ENCODE measurements around the gene ASMTL. TPM values are rescaled to one million over a fixed set of nuclear protein-coding genes. Genes with fewer than 3 reads are reported as not detected.

The ASMTL gene
- total and polyA plus RNA-seq, 2 experiments from 2014 or later: 53.7 to 61.2 TPM

DNA sequence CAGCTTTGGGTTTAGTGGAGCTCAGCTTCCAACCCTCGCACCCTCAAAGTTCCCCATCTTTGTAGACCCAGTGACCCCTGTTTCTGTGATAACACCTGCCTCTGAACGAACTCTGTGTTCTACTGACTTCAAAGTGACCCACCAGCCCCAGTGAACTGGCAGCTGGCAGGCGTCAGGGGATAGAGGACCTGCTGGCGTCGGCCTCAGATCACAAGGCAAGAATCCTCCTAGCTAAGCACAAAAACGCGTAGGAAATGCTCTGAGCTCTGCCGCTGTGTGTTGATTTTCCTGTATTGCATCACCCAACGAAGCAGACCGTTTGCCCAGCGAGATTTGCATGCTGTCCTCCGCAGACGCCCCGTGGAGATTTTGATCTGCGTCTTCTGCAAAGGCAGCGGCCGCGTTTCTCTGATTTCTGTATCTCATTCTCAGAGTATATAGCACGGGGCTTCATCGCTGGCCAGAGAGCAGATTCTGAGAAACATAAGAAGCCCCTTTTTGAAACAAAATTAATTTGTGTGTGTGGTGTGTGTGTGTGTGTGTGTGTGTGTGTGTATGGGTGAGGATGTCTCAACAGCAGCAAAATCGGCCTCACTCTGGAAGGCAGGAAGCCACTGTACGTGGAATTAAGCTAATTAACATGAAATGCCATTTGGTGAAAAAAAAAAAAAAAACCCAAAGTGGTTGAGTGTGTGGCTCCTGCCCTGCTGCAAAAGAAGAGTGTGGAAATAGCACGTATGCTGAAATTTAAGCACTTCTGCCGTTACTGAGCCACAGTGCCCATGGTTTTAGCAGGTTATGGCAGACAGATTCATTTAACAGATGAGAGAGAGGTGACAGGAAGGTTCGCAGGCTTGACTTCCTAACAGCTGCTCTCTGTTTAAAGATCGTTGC, 29.2 kb upstream of the ASMTL start:
- H3K4me3 ChIP-seq: peak overlapping the region; percentile 12
- peak overlapping the region; percentile 84 for H3K27ac ChIP-seq (ENCODE audit: low read depth)
- H4K20me1 ChIP-seq (replicated peaks; ENCODE audit: insufficient read depth): no peaks in the 10 kb centered on the region
- peak overlapping the region; percentile 41; the same call in 2 of the 3 replicates for H3K4me3 Mint-ChIP-seq
- H3K9me2 ChIP-seq (ENCODE audit: insufficient read depth): no peaks in the 10 kb centered on the region
- H3K27me3 ChIP-seq (ENCODE audit: insufficient read depth): no peaks in the 10 kb centered on the region
- no peaks in the 10 kb centered on the region for H3K79me2 ChIP-seq (replicated peaks; ENCODE audit: insufficient read depth)
- TF ChIP-seq, protein P1, sequence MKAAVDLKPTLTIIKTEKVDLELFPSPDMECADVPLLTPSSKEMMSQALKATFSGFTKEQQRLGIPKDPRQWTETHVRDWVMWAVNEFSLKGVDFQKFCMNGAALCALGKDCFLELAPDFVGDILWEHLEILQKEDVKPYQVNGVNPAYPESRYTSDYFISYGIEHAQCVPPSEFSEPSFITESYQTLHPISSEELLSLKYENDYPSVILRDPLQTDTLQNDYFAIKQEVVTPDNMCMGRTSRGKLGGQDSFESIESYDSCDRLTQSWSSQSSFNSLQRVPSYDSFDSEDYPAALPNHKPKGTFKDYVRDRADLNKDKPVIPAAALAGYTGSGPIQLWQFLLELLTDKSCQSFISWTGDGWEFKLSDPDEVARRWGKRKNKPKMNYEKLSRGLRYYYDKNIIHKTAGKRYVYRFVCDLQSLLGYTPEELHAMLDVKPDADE (IDR thresholded peaks at IDR 0.05): no peak
- TF ChIP-seq ZNF114 (CRISPR knock-in tag; IDR thresholded peaks at IDR 0.05) (no peak), JUNB (IDR thresholded peaks at IDR 0.05; ENCODE audit: unreplicated experiment) (no peak), CREB1 (CRISPR knock-in tag; IDR thresholded peaks at IDR 0.05; ENCODE audit: low read depth) (no peak), ZNF331 (CRISPR knock-in tag; IDR thresholded peaks at IDR 0.05; ENCODE audit: low read depth) (no peak), POLR2AphosphoS5 (IDR thresholded peaks at IDR 0.05; ENCODE audit: low read depth) (no peak), EZH2 (IDR thresholded peaks at IDR 0.05; ENCODE audit: low read depth, unreplicated experiment) (no peak), STAT1 (IDR thresholded peaks at IDR 0.05; ENCODE audit: unreplicated experiment) (no peak), EZH2phosphoT487 (IDR thresholded peaks at IDR 0.05; ENCODE audit: unreplicated experiment) (no peak), NANOG (IDR thresholded peaks at IDR 0.05; ENCODE audit: borderline replicate concordance) (no peak)
- TF ChIP-seq, protein P2, sequence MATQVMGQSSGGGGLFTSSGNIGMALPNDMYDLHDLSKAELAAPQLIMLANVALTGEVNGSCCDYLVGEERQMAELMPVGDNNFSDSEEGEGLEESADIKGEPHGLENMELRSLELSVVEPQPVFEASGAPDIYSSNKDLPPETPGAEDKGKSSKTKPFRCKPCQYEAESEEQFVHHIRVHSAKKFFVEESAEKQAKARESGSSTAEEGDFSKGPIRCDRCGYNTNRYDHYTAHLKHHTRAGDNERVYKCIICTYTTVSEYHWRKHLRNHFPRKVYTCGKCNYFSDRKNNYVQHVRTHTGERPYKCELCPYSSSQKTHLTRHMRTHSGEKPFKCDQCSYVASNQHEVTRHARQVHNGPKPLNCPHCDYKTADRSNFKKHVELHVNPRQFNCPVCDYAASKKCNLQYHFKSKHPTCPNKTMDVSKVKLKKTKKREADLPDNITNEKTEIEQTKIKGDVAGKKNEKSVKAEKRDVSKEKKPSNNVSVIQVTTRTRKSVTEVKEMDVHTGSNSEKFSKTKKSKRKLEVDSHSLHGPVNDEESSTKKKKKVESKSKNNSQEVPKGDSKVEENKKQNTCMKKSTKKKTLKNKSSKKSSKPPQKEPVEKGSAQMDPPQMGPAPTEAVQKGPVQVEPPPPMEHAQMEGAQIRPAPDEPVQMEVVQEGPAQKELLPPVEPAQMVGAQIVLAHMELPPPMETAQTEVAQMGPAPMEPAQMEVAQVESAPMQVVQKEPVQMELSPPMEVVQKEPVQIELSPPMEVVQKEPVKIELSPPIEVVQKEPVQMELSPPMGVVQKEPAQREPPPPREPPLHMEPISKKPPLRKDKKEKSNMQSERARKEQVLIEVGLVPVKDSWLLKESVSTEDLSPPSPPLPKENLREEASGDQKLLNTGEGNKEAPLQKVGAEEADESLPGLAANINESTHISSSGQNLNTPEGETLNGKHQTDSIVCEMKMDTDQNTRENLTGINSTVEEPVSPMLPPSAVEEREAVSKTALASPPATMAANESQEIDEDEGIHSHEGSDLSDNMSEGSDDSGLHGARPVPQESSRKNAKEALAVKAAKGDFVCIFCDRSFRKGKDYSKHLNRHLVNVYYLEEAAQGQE (IDR thresholded peaks at IDR 0.05; ENCODE audit: unreplicated experiment): no peak
- TF ChIP-seq, protein P3, sequence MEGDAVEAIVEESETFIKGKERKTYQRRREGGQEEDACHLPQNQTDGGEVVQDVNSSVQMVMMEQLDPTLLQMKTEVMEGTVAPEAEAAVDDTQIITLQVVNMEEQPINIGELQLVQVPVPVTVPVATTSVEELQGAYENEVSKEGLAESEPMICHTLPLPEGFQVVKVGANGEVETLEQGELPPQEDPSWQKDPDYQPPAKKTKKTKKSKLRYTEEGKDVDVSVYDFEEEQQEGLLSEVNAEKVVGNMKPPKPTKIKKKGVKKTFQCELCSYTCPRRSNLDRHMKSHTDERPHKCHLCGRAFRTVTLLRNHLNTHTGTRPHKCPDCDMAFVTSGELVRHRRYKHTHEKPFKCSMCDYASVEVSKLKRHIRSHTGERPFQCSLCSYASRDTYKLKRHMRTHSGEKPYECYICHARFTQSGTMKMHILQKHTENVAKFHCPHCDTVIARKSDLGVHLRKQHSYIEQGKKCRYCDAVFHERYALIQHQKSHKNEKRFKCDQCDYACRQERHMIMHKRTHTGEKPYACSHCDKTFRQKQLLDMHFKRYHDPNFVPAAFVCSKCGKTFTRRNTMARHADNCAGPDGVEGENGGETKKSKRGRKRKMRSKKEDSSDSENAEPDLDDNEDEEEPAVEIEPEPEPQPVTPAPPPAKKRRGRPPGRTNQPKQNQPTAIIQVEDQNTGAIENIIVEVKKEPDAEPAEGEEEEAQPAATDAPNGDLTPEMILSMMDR (conservative IDR thresholded peaks at IDR 0.05; ENCODE audit: low read depth in 2 of 2): no peak
- TF ChIP-seq, protein P4, sequence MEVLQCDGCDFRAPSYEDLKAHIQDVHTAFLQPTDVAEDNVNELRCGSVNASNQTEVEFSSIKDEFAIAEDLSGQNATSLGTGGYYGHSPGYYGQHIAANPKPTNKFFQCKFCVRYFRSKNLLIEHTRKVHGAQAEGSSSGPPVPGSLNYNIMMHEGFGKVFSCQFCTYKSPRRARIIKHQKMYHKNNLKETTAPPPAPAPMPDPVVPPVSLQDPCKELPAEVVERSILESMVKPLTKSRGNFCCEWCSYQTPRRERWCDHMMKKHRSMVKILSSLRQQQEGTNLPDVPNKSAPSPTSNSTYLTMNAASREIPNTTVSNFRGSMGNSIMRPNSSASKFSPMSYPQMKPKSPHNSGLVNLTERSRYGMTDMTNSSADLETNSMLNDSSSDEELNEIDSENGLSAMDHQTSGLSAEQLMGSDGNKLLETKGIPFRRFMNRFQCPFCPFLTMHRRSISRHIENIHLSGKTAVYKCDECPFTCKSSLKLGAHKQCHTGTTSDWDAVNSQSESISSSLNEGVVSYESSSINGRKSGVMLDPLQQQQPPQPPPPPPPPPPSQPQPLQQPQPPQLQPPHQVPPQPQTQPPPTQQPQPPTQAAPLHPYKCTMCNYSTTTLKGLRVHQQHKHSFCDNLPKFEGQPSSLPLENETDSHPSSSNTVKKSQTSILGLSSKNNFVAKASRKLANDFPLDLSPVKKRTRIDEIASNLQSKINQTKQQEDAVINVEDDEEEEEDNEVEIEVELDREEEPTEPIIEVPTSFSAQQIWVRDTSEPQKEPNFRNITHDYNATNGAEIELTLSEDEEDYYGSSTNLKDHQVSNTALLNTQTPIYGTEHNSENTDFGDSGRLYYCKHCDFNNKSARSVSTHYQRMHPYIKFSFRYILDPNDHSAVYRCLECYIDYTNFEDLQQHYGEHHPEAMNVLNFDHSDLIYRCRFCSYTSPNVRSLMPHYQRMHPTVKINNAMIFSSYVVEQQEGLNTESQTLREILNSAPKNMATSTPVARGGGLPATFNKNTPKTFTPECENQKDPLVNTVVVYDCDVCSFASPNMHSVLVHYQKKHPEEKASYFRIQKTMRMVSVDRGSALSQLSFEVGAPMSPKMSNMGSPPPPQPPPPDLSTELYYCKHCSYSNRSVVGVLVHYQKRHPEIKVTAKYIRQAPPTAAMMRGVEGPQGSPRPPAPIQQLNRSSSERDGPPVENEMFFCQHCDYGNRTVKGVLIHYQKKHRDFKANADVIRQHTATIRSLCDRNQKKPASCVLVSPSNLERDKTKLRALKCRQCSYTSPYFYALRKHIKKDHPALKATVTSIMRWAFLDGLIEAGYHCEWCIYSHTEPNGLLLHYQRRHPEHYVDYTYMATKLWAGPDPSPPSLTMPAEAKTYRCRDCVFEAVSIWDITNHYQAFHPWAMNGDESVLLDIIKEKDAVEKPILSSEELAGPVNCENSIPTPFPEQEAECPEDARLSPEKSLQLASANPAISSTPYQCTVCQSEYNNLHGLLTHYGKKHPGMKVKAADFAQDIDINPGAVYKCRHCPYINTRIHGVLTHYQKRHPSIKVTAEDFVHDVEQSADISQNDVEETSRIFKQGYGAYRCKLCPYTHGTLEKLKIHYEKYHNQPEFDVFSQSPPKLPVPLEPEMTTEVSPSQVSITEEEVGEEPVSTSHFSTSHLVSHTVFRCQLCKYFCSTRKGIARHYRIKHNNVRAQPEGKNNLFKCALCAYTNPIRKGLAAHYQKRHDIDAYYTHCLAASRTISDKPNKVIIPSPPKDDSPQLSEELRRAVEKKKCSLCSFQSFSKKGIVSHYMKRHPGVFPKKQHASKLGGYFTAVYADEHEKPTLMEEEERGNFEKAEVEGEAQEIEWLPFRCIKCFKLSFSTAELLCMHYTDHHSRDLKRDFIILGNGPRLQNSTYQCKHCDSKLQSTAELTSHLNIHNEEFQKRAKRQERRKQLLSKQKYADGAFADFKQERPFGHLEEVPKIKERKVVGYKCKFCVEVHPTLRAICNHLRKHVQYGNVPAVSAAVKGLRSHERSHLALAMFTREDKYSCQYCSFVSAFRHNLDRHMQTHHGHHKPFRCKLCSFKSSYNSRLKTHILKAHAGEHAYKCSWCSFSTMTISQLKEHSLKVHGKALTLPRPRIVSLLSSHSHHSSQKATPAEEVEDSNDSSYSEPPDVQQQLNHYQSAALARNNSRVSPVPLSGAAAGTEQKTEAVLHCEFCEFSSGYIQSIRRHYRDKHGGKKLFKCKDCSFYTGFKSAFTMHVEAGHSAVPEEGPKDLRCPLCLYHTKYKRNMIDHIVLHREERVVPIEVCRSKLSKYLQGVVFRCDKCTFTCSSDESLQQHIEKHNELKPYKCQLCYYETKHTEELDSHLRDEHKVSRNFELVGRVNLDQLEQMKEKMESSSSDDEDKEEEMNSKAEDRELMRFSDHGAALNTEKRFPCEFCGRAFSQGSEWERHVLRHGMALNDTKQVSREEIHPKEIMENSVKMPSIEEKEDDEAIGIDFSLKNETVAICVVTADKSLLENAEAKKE (CRISPR knock-in tag; IDR thresholded peaks at IDR 0.05): no peak
- H3K27me3 Mint-ChIP-seq (ENCODE audit: insufficient read depth, low read depth, poor library complexity): peaks cover 8% of the 10 kb centered on the region
- 0 out of 2 replicates have a peak, but pooled peaks cover 7% of the 10 kb centered on the region for H3F3A ChIP-seq (replicated peaks; ENCODE audit: low read depth)
- H3K4me1 Mint-ChIP-seq: peaks cover 5% of the 10 kb centered on the region; the same call in 2 of the 3 replicates
- peak overlapping the region; percentile 4; the same call in 1 of the 2 replicates for H2AFZ ChIP-seq
- DNase-seq (ENCODE audit: low spot score) (peak; percentile 88), ATAC-seq (peak; percentile 84)
- H3K27ac Mint-ChIP-seq: peak overlapping the region; percentile 91
- H3K4me1 ChIP-seq (ENCODE audit: insufficient read depth): no peaks in the 10 kb centered on the region
- 0 out of 2 replicates have a peak, but pooled peaks cover 4% of the 10 kb centered on the region for H3K36me3 ChIP-seq (ENCODE audit: insufficient read depth)
- peaks cover 83% of the 10 kb centered on the region for H3K9me3 Mint-ChIP-seq
- H3K36me3 Mint-ChIP-seq (ENCODE audit: low read depth): peaks cover 27% of the 10 kb centered on the region
- H3K4me2 ChIP-seq: peak overlapping the region; percentile 69

Measured in GM23338 (cell line).